Measurements from ENCODE around the gene CCND2. TPM values are rescaled to one million over a fixed set of nuclear protein-coding genes. Genes with fewer than 3 reads are reported as not detected.

Gene CCND2
- total RNA-seq, 2 experiments from 2014 or later = not detected

DNA sequence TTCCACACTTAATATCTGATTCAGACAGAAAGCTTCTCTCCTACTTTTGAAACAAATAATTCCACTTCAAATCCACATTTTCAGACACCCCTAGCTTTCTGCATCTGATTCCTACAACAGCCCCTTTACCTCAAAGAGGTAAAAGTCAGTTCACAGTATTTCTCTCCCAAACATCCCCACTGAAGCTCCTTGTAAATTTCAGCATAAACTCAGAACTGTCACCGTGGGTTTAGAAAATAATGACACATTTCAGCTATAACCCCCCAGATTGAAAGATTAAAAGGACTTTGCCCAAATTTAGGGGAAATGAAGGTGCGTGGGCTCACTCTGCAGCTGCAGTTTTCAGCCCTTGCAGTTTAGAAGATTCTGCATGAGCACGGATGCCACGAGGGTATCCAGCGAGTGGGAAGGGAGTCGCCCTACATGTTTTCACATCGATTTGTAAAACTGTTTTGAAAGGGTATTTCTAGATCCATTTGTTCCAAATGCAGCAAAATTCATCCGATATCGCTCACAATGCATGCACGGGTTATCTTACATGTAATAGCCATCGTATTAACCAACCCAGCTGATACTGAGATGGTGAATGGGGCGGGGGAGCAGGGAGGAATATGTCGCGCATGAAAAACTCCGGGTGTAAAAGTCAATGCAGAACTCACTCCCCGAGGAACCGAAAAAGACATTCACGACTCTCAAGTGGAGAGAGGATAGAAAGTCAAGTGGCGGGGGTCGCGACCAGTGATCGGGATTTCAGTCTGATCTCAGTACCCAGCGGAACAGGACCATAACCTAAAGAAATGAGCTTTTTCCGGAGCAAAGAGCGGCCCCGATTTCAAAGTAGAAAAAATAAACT, 5.0 kb upstream of the CCND2 start:
- no peaks in the 10 kb centered on the region for H4K20me1 ChIP-seq (ENCODE audit: insufficient read depth, low read length)
- CTCF ChIA-PET (ENCODE audit: unreplicated experiment) = no interaction called here
- TF ChIP-seq EZH2phosphoT487 (IDR thresholded peaks at IDR 0.05; ENCODE audit: borderline replicate concordance, low read depth, low read length) = peak; percentile 100
- TF ChIP-seq, protein P1, sequence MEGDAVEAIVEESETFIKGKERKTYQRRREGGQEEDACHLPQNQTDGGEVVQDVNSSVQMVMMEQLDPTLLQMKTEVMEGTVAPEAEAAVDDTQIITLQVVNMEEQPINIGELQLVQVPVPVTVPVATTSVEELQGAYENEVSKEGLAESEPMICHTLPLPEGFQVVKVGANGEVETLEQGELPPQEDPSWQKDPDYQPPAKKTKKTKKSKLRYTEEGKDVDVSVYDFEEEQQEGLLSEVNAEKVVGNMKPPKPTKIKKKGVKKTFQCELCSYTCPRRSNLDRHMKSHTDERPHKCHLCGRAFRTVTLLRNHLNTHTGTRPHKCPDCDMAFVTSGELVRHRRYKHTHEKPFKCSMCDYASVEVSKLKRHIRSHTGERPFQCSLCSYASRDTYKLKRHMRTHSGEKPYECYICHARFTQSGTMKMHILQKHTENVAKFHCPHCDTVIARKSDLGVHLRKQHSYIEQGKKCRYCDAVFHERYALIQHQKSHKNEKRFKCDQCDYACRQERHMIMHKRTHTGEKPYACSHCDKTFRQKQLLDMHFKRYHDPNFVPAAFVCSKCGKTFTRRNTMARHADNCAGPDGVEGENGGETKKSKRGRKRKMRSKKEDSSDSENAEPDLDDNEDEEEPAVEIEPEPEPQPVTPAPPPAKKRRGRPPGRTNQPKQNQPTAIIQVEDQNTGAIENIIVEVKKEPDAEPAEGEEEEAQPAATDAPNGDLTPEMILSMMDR (conservative IDR thresholded peaks at IDR 0.05; ENCODE audit: low read length) = no peak
- POLR2A ChIA-PET = interaction anchor here (0.7 kb wide), 2 partner anchors 14 to 158 kb away, joined by 3 read pairs; no protein-coding TSS in a partner anchor
- no TSS peak for BruUV-seq (replicated peaks)
- intact Hi-C loops (cut with micrococcal nuclease; ENCODE audit: unreplicated experiment) = no loop called here
- peak overlapping the region; percentile 63 for H3K4me3 ChIP-seq (ENCODE audit: low read depth, low read length, poor library complexity, severe bottlenecking)
- H3K27ac ChIP-seq (ENCODE audit: low read depth, low read length, poor library complexity, severe bottlenecking) = no peak overlapping the region
- DNase-seq (ENCODE audit: low spot score) = no peak
- no peaks in the 10 kb centered on the region for H3K9me3 ChIP-seq (ENCODE audit: low read length)
- peaks cover 18% of the 10 kb centered on the region for H3K4me1 ChIP-seq (ENCODE audit: insufficient read depth, low read length, poor library complexity, severe bottlenecking)
- no peaks in the 10 kb centered on the region for H3K36me3 ChIP-seq (ENCODE audit: insufficient read depth, low read length)
- H3K79me2 ChIP-seq (ENCODE audit: insufficient read depth, low read depth, low read length) = no peaks in the 10 kb centered on the region
- no peak overlapping the region for H2AFZ ChIP-seq (ENCODE audit: low read length)
- peak overlapping the region; percentile 81 for H3K4me2 ChIP-seq (ENCODE audit: low read length)
- no peaks in the 10 kb centered on the region for H3K9me2 ChIP-seq (ENCODE audit: insufficient read depth, low read length)

DNA sequence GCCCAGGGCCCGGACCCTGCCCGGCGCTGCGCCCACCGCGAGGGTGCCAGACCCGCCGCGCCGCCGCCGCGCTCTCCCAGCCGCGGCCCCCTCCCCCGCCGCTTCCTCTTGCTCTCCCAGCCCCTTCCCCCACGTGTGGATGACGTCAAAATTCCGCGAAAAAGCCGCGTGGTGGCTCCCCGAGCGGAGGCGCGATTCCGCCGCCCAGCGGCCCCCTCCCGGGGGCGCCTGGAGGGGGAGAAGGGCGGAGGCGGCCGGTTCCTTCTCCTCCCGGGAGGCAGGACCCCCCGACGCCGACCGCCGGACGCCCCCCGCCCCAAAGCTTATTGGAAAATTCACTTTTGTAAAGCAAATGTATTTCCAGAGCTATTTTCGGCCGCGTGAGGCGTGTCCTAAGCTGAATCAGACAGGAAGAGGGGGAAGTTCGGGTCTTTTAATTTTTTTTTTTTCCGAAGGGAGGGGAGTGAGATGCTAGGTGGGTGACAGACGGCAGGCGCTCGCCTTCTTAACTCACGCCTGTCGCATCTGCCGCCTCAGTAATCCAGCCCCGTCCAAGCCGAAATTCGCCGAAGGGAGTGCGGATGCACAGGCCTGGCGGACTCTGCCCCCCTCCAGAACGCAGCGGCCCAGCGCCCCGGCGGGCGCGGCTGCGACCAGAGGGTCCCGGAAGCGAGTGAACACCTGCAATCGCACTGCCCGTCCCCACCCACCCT, 4.1 kb upstream of the CCND2 start:
- no peaks in the 10 kb centered on the region for H3K9me2 ChIP-seq (ENCODE audit: insufficient read depth, low read length)
- DNase-seq (ENCODE audit: low spot score) = peak; percentile 63
- no peak overlapping the region for H3K27ac ChIP-seq (ENCODE audit: low read depth, low read length, poor library complexity, severe bottlenecking)
- no peaks in the 10 kb centered on the region for H3K79me2 ChIP-seq (ENCODE audit: insufficient read depth, low read depth, low read length)
- H3K9me3 ChIP-seq (ENCODE audit: low read length) = no peaks in the 10 kb centered on the region
- ChIA-PET POLR2A (no interaction called here), CTCF (ENCODE audit: unreplicated experiment) (interaction anchor here (0.6 kb wide), 1 partner anchor 154 kb away, joined by 3 read pairs; no protein-coding TSS in a partner anchor)
- no peaks in the 10 kb centered on the region for H3K36me3 ChIP-seq (ENCODE audit: insufficient read depth, low read length)
- BruUV-seq (replicated peaks) = no TSS peak
- intact Hi-C loops (cut with micrococcal nuclease; ENCODE audit: unreplicated experiment) = no loop called here
- no peak overlapping the region for H2AFZ ChIP-seq (ENCODE audit: low read length)
- TF ChIP-seq, protein P1 (conservative IDR thresholded peaks at IDR 0.05; ENCODE audit: low read length) = 0 out of 2 replicates have a peak, but pooled peaks have one; percentile 13
- peak; percentile 92; the same call in 1 of the 2 replicates for TF ChIP-seq EZH2phosphoT487 (IDR thresholded peaks at IDR 0.05; ENCODE audit: borderline replicate concordance, low read depth, low read length)
- no peaks in the 10 kb centered on the region for H4K20me1 ChIP-seq (ENCODE audit: insufficient read depth, low read length)
- H3K4me3 ChIP-seq (ENCODE audit: low read depth, low read length, poor library complexity, severe bottlenecking) = peak overlapping the region; percentile 63
- peaks cover 18% of the 10 kb centered on the region for H3K4me1 ChIP-seq (ENCODE audit: insufficient read depth, low read length, poor library complexity, severe bottlenecking)
- H3K4me2 ChIP-seq (ENCODE audit: low read length) = peak overlapping the region; percentile 81

All from OCI-LY7 (cell line).